HG02588 (cell line): ENCODE measurements around the gene NCOA6.
"Not testable (repeated sequence)": the region's sequence is repeated elsewhere in the genome, so short reads cannot be mapped to it uniquely, and the experiment has no call there.

Experiments
- ATAC-seq: cut with Tn5 transposase; IDR thresholded peaks from one replicate; pipeline ENCODE4 v1.9.1; 2021; ENCODE audit warnings: mild to moderate bottlenecking, moderate library complexity; ENCODE audit not compliant: unreplicated experiment

Gene NCOA6

GRCh38 chr20:34722560-34722959 is 102.9 kb downstream of the NCOA6 start:
- ATAC-seq, result not testable (repeated sequence)

GRCh38 chr20:34720266-34720665 is 105.2 kb downstream of the NCOA6 start:
- ATAC-seq, result no peak

GRCh38 chr20:34719242-34720017 is 106.0 kb downstream of the NCOA6 start:
- ATAC-seq, result peak; percentile 89

GRCh38 chr20:34717230-34718095 is 108.0 kb downstream of the NCOA6 start:
- no peak for ATAC-seq

GRCh38 chr20:34716921-34717229 is 108.6 kb downstream of the NCOA6 start:
- no peak for ATAC-seq

GRCh38 chr20:34715384-34715783 is 110.1 kb downstream of the NCOA6 start:
- ATAC-seq, result no peak

GRCh38 chr20:34713944-34714515 is 111.4 kb downstream of the NCOA6 start:
- ATAC-seq, result not testable (repeated sequence)

- ATAC-seq, result no peak
Measured at GRCh38 chr20:34713194-34713943, 112.1 kb downstream of the NCOA6 start.

GRCh38 chr20:34712525-34713192 is 112.8 kb downstream of the NCOA6 start:
- ATAC-seq, result no peak

GRCh38 chr20:34711813-34712430 is 113.5 kb downstream of the NCOA6 start:
- ATAC-seq, result no peak

- no peak for ATAC-seq
Measured at GRCh38 chr20:34710861-34711574, 114.4 kb downstream of the NCOA6 start.

GRCh38 chr20:34710568-34710839 is 114.9 kb downstream of the NCOA6 start:
- no peak for ATAC-seq

- peak; percentile 15 for ATAC-seq
Measured at GRCh38 chr20:34709831-34710567, 115.5 kb downstream of the NCOA6 start.

GRCh38 chr20:34709044-34709830 is 116.2 kb downstream of the NCOA6 start:
- ATAC-seq, result peak; percentile 42

GRCh38 chr20:34708621-34709043 is 116.8 kb downstream of the NCOA6 start:
- no peak for ATAC-seq

GRCh38 chr20:34706912-34707784 is 118.3 kb downstream of the NCOA6 start:
- ATAC-seq, result no peak

- ATAC-seq, result no peak
Measured at GRCh38 chr20:34706302-34706875, 119.1 kb downstream of the NCOA6 start.
